ENCODE results near the gene IFIT5.

- TF ChIP-seq CTCF (IDR thresholded peaks at IDR 0.05) (no peak), POLR2A (IDR thresholded peaks at IDR 0.05) (no peak)
Measured at GRCh38 chr10:89413398-89413912, 913 bp upstream of the IFIT5 start.
